ENCODE results near the gene MYO5B. TPM values are rescaled to one million over a fixed set of nuclear protein-coding genes. Genes with fewer than 3 reads are reported as not detected.

MYO5B gene
- total RNA-seq, 2 experiments from 2014 or later = 0.18 to 0.23 TPM

- DNase-seq (no peak), ATAC-seq (peak; percentile 36)
- intact Hi-C loops (cut with DNase I, micrococcal nuclease) = loop anchor here in 1 of 2 experiments (10.0 kb wide), 1 partner anchor 162 kb away; the partner anchor contains the start of gene MYO5B
- ChIA-PET POLR2A (no interaction called here), CTCF (no interaction called here)
- Mint-ChIP-seq H3K9me3 (ENCODE audit: low read depth) (no peaks in the 10 kb centered on the region), H3K27me3 (peaks cover 6% of the 10 kb centered on the region), H3K4me1 (no peaks in the 10 kb centered on the region), H3K27ac (no peak overlapping the region), H3K4me3 (no peak overlapping the region), H3K36me3 (ENCODE audit: low read depth) (no peaks in the 10 kb centered on the region)
These were observed 161.9 kb downstream of the MYO5B start for GRCh38 chr18:50033004-50033403.

DNA sequence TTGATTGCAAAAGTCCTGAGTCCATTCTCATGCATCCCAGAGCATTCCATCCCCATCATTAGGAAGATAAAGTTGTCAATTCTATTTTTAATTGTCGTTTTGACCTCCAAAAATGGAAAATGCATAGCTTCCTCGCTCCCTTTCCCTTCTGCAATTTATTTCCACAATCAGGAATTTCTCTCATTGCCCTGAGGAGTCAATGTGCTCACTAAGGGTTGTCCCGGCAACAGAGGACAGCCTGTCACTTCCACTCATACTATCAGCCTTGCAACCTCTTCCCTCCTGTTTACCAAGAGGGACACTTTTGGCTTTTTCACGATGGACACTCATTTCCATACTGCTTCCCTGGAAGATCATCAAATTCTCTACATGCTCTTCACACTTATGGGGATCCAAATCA is 164.8 kb downstream of the MYO5B start:
- no peak for ATAC-seq
- intact Hi-C loops (cut with DNase I, micrococcal nuclease) = loop anchor here in 1 of 2 experiments (10.0 kb wide), 1 partner anchor 165 kb away; the partner anchor contains the start of gene MYO5B
- H3K4me1 Mint-ChIP-seq = no peaks in the 10 kb centered on the region
- H3K9me3 Mint-ChIP-seq (ENCODE audit: low read depth) = peaks cover 3% of the 10 kb centered on the region
- no peak overlapping the region for H3K4me3 Mint-ChIP-seq
- DNase-seq = no peak
- H3K27me3 Mint-ChIP-seq = peaks cover 11% of the 10 kb centered on the region
- POLR2A ChIA-PET = no interaction called here
- no peaks in the 10 kb centered on the region for H3K36me3 Mint-ChIP-seq (ENCODE audit: low read depth)
- CTCF ChIA-PET = no interaction called here
- no peak overlapping the region for H3K27ac Mint-ChIP-seq

DNA sequence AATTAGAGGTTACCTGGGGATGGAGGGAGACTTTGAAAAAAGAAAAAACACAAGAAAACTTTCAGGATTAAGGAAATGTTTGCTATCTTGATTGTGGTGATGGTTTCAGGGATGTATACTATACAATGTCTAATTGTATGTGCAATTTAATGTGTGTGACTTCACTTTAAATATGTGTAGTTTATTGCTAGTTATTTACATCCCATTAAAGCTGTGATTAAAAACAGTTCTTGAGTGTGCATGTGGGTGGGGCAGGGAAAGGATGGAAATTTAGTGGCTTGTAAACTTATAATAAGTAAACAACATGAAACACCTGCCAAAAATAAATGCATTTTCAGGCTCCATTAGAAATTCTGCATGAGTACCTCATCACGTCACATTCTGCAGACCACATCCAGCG is 167.0 kb downstream of the MYO5B start:
- Mint-ChIP-seq H3K9me3 (ENCODE audit: low read depth) (peaks cover 3% of the 10 kb centered on the region), H3K27ac (no peak overlapping the region), H3K36me3 (ENCODE audit: low read depth) (no peaks in the 10 kb centered on the region), H3K27me3 (peaks cover 14% of the 10 kb centered on the region), H3K4me3 (no peak overlapping the region), H3K4me1 (no peaks in the 10 kb centered on the region)
- ChIA-PET POLR2A (no interaction called here), CTCF (no interaction called here)
- ATAC-seq = no peak
- intact Hi-C loops (cut with DNase I, micrococcal nuclease) = no loop called here
- no peak for DNase-seq

GRCh38 chr18:50024466-50024865 is 170.5 kb downstream of the MYO5B start:
- intact Hi-C loops (cut with DNase I, micrococcal nuclease) = no loop called here
- H3K36me3 Mint-ChIP-seq (ENCODE audit: low read depth) = no peaks in the 10 kb centered on the region
- H3K27ac Mint-ChIP-seq = no peak overlapping the region
- CTCF ChIA-PET = interaction anchor here (0.5 kb wide), 1 partner anchor 870 kb away, joined by 3 read pairs; no protein-coding TSS in a partner anchor
- H3K4me3 Mint-ChIP-seq = no peak overlapping the region
- H3K4me1 Mint-ChIP-seq = no peaks in the 10 kb centered on the region
- DNase-seq = no peak
- H3K27me3 Mint-ChIP-seq = peaks cover 28% of the 10 kb centered on the region
- no peak for ATAC-seq
- H3K9me3 Mint-ChIP-seq (ENCODE audit: low read depth) = peaks cover 3% of the 10 kb centered on the region
- POLR2A ChIA-PET = no interaction called here

DNA sequence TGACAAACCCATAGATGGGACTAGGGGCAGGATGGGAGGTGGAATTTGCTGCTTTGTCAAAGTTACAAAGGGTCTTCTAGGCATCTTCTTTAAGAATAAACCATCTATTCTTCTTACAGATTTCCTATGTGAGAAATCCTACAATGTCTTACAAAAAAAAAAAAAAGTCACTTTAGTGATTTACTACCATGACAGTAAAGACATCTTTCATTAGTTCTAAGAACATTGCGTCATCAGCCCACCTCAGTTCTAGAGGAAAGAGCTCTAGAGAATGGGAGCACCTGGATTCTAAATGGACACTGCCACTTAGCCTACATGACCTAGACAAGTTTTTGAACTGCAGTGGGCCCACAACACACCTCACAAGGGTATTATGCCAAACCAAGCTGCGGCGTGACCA is 172.0 kb downstream of the MYO5B start:
- intact Hi-C loops (cut with DNase I, micrococcal nuclease) = no loop called here
- ATAC-seq (no peak), DNase-seq (no peak)
- ChIA-PET CTCF (no interaction called here), POLR2A (no interaction called here)
- Mint-ChIP-seq H3K4me1 (no peaks in the 10 kb centered on the region), H3K36me3 (ENCODE audit: low read depth) (no peaks in the 10 kb centered on the region), H3K27ac (no peak overlapping the region), H3K4me3 (no peak overlapping the region), H3K9me3 (ENCODE audit: low read depth) (peaks cover 3% of the 10 kb centered on the region), H3K27me3 (peaks cover 31% of the 10 kb centered on the region)

GRCh38 chr18:50014606-50015005 is 180.3 kb downstream of the MYO5B start:
- intact Hi-C loops (cut with DNase I, micrococcal nuclease) = loop anchor here (10.0 kb wide), 2 partner anchors 340 to 410 kb away; no protein-coding TSS in a partner anchor
- Mint-ChIP-seq H3K4me3 (no peak overlapping the region), H3K27ac (no peak overlapping the region), H3K36me3 (ENCODE audit: low read depth) (no peaks in the 10 kb centered on the region), H3K4me1 (no peaks in the 10 kb centered on the region), H3K27me3 (peaks cover 7% of the 10 kb centered on the region), H3K9me3 (ENCODE audit: low read depth) (no peaks in the 10 kb centered on the region)
- DNase-seq (no peak), ATAC-seq (no peak)
- CTCF ChIA-PET = no interaction called here
- POLR2A ChIA-PET = no interaction called here

DNA sequence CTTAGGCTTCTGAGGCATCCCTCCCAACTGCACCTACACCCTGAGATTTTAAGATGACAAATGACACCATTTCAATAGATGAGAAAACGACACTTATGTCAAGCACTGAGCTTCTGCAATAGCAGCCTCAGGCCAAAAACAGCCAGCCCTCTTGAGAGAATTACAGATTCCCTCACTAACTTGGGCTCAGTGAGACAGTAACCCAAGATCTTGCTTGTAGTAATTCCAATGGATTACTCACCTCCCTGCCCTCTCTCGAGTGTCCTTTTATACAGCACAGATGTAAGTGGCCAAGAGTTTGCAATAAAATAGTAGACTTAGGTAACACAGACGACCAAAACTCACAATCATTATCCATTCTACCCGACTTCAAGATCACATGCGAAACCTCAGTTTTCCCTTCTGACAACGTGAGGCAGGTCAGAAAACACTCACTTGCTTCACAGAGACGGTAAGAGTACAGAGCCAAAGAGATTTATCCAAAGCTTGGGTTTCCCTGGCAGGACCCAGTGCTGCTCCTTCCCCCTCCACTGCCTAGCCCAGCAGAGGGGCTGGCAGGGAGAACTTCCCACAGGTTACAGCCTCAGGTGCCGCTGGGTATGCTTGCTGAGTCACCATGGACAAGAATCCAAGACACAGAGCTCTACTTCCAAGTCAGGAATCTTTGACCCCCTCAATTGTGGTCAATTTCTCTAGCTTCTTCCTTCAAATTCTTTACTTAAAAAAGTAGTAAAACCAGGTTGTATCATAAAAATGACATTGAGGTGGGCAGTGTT is 181.4 kb downstream of the MYO5B start:
- intact Hi-C loops (cut with DNase I, micrococcal nuclease) = loop anchor here (10.0 kb wide), 2 partner anchors 341 to 411 kb away; no protein-coding TSS in a partner anchor

GRCh38 chr18:50011813-50012435 is 183.0 kb downstream of the MYO5B start:
- Mint-ChIP-seq H3K36me3 (ENCODE audit: low read depth) (no peaks in the 10 kb centered on the region), H3K27ac (no peak overlapping the region), H3K4me1 (no peaks in the 10 kb centered on the region), H3K9me3 (ENCODE audit: low read depth) (no peaks in the 10 kb centered on the region), H3K4me3 (no peak overlapping the region), H3K27me3 (peaks cover 5% of the 10 kb centered on the region)
- ATAC-seq = no peak
- ChIA-PET CTCF (interaction anchor here (1.1 kb wide), 1 partner anchor 49 kb away, joined by 3 read pairs; no protein-coding TSS in a partner anchor), POLR2A (no interaction called here)
- DNase-seq = no peak
- intact Hi-C loops (cut with DNase I, micrococcal nuclease) = loop anchor here (10.0 kb wide), 2 partner anchors 343 to 413 kb away; no protein-coding TSS in a partner anchor

More for the DNA sequence above, 181.4 kb downstream of the MYO5B start:
- no peak overlapping the region for H3K4me3 Mint-ChIP-seq
- ChIA-PET CTCF (no interaction called here), POLR2A (no interaction called here)
- no peak for ATAC-seq
- H3K36me3 Mint-ChIP-seq (ENCODE audit: low read depth) = no peaks in the 10 kb centered on the region
- DNase-seq = no peak
- H3K27ac Mint-ChIP-seq = no peak overlapping the region
- no peaks in the 10 kb centered on the region for H3K9me3 Mint-ChIP-seq (ENCODE audit: low read depth)
- H3K4me1 Mint-ChIP-seq = no peaks in the 10 kb centered on the region
- peaks cover 3% of the 10 kb centered on the region for H3K27me3 Mint-ChIP-seq

DNA sequence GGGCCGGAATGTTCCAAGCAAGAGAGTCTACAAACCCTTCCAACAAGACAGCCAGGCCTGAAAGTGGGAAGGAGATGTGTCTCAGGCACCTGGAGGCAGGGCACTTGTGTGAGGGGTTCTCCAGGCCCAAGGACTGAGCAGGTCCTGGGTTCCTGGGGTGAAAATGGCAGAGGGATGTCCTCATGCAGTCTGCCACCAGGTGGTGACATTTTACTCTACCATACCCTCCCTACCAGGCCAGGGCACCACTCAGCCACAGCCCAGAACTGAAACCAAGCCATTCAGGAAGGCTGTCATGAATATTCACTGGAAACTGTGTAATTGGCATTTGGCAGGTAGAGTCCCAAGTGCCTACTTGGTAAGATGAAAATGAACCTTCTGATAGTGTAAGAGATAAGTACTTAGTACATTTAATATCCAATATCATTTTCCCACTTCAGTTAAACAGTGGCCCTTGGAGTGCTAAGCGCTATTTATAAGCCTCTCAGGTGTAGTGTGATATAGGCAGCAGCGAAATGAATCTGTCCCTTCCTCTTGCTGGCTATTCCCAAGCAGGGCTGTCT is 185.1 kb downstream of the MYO5B start:
- ATAC-seq (peak; percentile 95), DNase-seq (peak; percentile 67)
- no peaks in the 10 kb centered on the region for H3K36me3 Mint-ChIP-seq (ENCODE audit: low read depth)
- intact Hi-C loops (cut with DNase I, micrococcal nuclease) = loop anchor here (1.0 to 10.0 kb wide), 6 partner anchors 185 to 415 kb away; partner anchors contain the start of gene MYO5B (in 1 of the 2)
- no peaks in the 10 kb centered on the region for H3K9me3 Mint-ChIP-seq (ENCODE audit: low read depth)
- H3K27ac Mint-ChIP-seq = no peak overlapping the region
- peaks cover 3% of the 10 kb centered on the region for H3K27me3 Mint-ChIP-seq
- H3K4me3 Mint-ChIP-seq = no peak overlapping the region
- POLR2A ChIA-PET = no interaction called here
- CTCF ChIA-PET = no interaction called here
- H3K4me1 Mint-ChIP-seq = no peaks in the 10 kb centered on the region

DNA sequence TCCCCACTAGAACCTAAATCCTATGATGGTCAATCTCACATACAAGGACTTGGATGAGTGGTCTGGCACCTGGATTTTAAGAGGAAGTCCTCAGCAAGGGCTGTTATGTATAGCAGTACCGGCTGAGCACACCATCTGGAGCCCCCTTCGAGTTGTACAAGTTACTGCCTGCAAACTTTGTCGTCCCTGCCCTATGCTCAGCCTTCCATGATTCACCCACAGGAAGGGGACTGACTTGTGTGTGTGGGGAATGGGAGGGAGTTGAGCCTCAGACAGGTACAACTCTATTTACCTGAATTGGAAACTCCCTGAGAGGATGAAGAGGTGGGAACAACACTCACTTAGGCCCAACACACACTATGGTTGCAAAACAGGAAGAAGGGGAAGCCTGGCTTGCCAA is 186.6 kb downstream of the MYO5B start:
- intact Hi-C loops (cut with DNase I, micrococcal nuclease) = loop anchor here (2.0 to 5.0 kb wide), 3 partner anchors 194 to 349 kb away; no protein-coding TSS in a partner anchor
- H3K36me3 Mint-ChIP-seq (ENCODE audit: low read depth) = no peaks in the 10 kb centered on the region
- CTCF ChIA-PET = no interaction called here
- H3K4me3 Mint-ChIP-seq = no peak overlapping the region
- DNase-seq = no peak
- POLR2A ChIA-PET = no interaction called here
- H3K9me3 Mint-ChIP-seq (ENCODE audit: low read depth) = no peaks in the 10 kb centered on the region
- no peak for ATAC-seq
- H3K27me3 Mint-ChIP-seq = peaks cover 7% of the 10 kb centered on the region
- H3K27ac Mint-ChIP-seq = no peak overlapping the region
- H3K4me1 Mint-ChIP-seq = peaks cover 4% of the 10 kb centered on the region

DNA sequence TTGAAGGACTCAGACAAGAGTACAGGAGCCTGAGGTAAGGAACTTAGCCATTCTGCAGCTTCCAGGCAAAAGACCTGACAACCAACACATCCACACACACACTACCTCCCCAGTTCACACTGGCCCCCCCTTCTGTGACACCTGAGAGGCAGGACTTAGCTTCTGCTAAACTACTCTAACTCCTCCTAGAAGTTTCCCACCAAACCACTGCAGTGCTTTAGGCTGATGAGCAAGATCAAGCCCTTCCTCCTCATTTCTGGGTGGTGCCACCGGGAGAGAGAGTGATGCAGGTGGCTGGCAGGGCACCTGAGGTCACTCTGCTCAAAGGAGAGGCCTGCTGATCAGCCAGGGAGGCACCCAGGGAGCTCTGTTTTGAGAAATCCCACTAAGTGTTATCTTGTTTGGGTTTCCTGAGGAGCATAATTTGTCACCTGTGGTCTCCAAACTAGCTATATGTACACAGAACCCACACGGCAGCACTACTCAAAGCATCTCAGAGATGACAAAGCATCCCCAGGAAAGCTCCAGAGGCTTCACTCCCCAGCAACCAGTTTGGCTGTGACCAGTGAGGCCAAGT is 188.4 kb downstream of the MYO5B start:
- DNase-seq = peak; percentile 7
- CTCF ChIA-PET = interaction anchor here (1.1 kb wide), 1 partner anchor 113 kb away, joined by 3 read pairs; no protein-coding TSS in a partner anchor
- Mint-ChIP-seq H3K4me3 (no peak overlapping the region), H3K9me3 (ENCODE audit: low read depth) (no peaks in the 10 kb centered on the region), H3K27me3 (peaks cover 7% of the 10 kb centered on the region), H3K27ac (no peak overlapping the region), H3K36me3 (ENCODE audit: low read depth) (no peaks in the 10 kb centered on the region), H3K4me1 (peaks cover 4% of the 10 kb centered on the region)
- ATAC-seq = no peak
- POLR2A ChIA-PET = no interaction called here
- intact Hi-C loops (cut with DNase I, micrococcal nuclease) = loop anchor here (5.0 kb wide), 2 partner anchors 196 to 351 kb away; no protein-coding TSS in a partner anchor

All from activated CD4-positive, alpha-beta T cell treated with anti-CD3 and anti-CD28 coated beads for 36 hours (primary cell).